Measurements from ENCODE around the gene NRG3. TPM values are rescaled to one million over a fixed set of nuclear protein-coding genes. Genes with fewer than 3 reads are reported as not detected.

The NRG3 gene
- total RNA-seq, 6 donors from 2014 or later = 0.44 to 2.7 (median 1.5) TPM; not detected in 1

DNA sequence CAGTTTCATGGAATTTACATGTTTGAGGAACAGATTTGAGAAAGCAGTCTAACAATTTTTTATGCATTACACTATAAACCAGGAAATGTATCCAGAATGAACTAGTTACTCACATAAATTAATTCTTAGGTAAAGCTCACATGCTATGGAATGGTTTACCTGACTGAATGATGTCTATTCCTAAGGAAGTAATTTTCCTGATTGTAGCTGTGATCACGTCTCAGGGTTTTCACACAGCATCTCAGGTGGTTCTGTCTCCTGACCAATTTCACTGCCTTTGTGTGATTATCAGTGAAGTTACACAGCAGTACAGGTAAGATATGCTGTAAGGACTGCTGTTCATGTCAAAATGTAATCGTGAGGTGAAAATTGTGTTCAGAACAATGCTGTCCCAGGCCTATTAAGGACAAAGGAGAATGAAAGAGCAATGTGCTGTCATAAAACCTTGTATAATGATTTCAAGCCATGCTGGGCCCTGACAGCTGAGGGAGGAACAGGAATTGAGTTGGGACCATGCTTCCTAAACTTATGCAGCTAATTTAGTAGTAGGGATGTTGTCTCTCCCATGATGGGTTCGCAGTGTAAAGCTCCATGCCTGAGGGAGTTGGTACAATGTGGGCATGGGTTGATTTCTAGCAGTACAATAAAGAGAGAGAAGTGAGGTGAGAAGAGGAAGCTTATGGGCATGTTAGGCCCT is 631.8 kb downstream of the NRG3 start:
- TF ChIP-seq, protein P1, sequence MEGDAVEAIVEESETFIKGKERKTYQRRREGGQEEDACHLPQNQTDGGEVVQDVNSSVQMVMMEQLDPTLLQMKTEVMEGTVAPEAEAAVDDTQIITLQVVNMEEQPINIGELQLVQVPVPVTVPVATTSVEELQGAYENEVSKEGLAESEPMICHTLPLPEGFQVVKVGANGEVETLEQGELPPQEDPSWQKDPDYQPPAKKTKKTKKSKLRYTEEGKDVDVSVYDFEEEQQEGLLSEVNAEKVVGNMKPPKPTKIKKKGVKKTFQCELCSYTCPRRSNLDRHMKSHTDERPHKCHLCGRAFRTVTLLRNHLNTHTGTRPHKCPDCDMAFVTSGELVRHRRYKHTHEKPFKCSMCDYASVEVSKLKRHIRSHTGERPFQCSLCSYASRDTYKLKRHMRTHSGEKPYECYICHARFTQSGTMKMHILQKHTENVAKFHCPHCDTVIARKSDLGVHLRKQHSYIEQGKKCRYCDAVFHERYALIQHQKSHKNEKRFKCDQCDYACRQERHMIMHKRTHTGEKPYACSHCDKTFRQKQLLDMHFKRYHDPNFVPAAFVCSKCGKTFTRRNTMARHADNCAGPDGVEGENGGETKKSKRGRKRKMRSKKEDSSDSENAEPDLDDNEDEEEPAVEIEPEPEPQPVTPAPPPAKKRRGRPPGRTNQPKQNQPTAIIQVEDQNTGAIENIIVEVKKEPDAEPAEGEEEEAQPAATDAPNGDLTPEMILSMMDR (IDR thresholded peaks at IDR 0.05) = no peak
- 87 to 90% methylated on average over 3 of the region's 3 CpGs for WGBS, 2 donors

DNA sequence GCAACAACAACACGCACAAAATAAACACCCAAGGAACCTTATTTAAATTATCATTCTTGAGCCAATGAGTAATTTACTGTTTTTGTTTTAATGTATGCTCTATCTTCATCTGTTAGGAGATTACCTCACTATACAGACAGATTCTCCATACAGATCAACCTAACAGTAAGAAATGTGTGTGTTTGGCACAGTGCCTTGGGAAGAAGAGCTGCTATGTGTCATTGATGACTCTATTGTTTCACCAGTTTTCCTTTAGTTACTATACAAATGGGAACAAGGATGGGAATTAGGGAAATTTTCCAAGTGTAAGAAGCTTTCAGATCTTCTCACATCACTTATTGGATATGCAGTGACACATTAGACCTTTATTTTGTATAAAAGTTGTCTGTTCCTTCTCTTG is 640.3 kb downstream of the NRG3 start:
- Histone ChIP-seq H3K27me3 (no peaks in the 10 kb centered on the region), H3K9me3 (no peaks in the 10 kb centered on the region), H3K27ac (no peak overlapping the region), H3K36me3 (no peaks in the 10 kb centered on the region), H3K4me1 (no peaks in the 10 kb centered on the region), H3K4me3 (no peak overlapping the region)
- WGBS, 2 donors = 79% methylated on average over 1 of the region's 1 CpG
- ATAC-seq (ENCODE audit: low FRiP score in 2 of 2) = no peak
- TF ChIP-seq, protein P1 (IDR thresholded peaks at IDR 0.05) = no peak
- TF ChIP-seq POLR2A (IDR thresholded peaks at IDR 0.05) (no peak), EP300 (IDR thresholded peaks at IDR 0.05) (no peak), POLR2AphosphoS5 (IDR thresholded peaks at IDR 0.05) (no peak)
- no peak for DNase-seq

More for the DNA sequence above, 631.8 kb downstream of the NRG3 start:
- DNase-seq (no peak), ATAC-seq (ENCODE audit: low FRiP score in 2 of 2) (no peak)
- Histone ChIP-seq H3K27me3 (no peaks in the 10 kb centered on the region), H3K27ac (no peak overlapping the region), H3K4me3 (no peak overlapping the region), H3K4me1 (no peaks in the 10 kb centered on the region), H3K9me3 (no peaks in the 10 kb centered on the region), H3K36me3 (no peaks in the 10 kb centered on the region)

DNA sequence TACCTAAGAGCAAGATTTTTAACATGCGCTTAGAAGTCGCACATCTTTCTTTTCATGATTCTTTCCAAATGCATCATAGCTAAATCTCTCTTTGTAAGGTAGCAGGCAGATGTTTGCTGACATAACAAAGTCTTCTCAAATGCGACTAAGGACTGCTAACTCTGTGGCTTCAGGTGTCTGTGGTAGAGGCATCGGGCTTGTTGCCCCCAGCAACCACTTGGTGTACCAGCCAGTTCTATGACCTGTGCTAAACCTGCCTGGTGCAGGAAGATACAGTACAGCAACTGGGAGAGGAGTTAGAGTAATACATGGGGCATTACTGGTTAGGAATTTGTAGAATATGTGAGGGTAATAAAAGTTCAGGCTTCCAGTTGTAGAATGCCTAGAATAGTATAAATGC is 654.1 kb downstream of the NRG3 start:
- Histone ChIP-seq H3K27me3 (no peaks in the 10 kb centered on the region), H3K4me3 (no peak overlapping the region), H3K36me3 (no peaks in the 10 kb centered on the region), H3K27ac (no peak overlapping the region), H3K4me1 (no peaks in the 10 kb centered on the region), H3K9me3 (no peaks in the 10 kb centered on the region)
- TF ChIP-seq EP300 (IDR thresholded peaks at IDR 0.05) (no peak), POLR2AphosphoS5 (IDR thresholded peaks at IDR 0.05) (no peak), POLR2A (IDR thresholded peaks at IDR 0.05) (no peak)
- TF ChIP-seq, protein P1 (IDR thresholded peaks at IDR 0.05) = no peak
- DNase-seq = no peak
- ATAC-seq (ENCODE audit: low FRiP score in 2 of 2) = no peak
- WGBS, 2 donors = 68 to 73% methylated on average over 4 of the region's 4 CpGs

DNA sequence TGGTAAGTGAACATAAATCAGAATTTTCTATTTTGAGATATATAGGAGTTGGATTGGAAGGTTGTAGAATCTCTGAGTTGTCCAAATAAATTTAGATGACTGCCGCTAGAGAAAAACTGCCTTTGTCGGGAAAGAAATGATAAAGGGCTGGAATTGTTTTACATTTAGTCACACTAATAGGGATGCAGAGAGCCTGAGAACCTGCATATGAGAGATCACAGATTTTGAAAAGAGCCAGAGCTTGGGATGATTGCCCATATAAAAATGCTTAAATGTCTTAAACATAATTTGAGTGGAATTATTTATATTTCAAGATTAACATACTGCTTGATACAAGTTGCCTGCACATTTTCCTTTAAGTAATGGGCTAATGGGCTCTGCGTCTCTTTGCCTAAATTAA is 660.5 kb downstream of the NRG3 start:
- H3K4me1 ChIP-seq = no peaks in the 10 kb centered on the region
- 84 to 86% methylated on average over 3 of the region's 3 CpGs for WGBS, 2 donors
- no peaks in the 10 kb centered on the region for H3K9me3 ChIP-seq
- TF ChIP-seq EP300 (IDR thresholded peaks at IDR 0.05) (no peak), POLR2AphosphoS5 (IDR thresholded peaks at IDR 0.05) (no peak), POLR2A (IDR thresholded peaks at IDR 0.05) (no peak)
- TF ChIP-seq, protein P1 (IDR thresholded peaks at IDR 0.05) = no peak
- H3K27me3 ChIP-seq = no peaks in the 10 kb centered on the region
- H3K4me3 ChIP-seq = no peak overlapping the region
- no peaks in the 10 kb centered on the region for H3K36me3 ChIP-seq
- DNase-seq = no peak
- no peak overlapping the region for H3K27ac ChIP-seq
- ATAC-seq (ENCODE audit: low FRiP score in 2 of 2) = no peak

DNA sequence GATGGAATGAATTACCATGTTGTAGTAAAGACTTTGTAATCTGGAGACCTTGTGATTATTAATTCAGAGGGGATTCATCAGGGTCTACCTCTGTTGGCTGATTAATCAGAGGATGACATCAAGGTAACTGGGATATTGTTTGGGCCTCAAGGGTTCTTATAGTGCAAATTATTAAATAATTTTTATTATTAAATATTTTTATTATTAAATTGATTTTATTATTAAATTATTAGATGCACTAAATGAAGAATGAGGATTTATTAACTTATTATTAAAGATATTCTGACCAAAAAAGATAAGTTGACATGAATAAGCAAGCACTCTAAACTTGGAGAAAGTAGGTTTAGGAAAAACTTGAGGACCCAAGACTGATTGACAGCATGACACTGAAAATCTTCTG is 661.7 kb downstream of the NRG3 start:
- Histone ChIP-seq H3K27ac (no peak overlapping the region), H3K9me3 (no peaks in the 10 kb centered on the region), H3K36me3 (no peaks in the 10 kb centered on the region), H3K4me1 (no peaks in the 10 kb centered on the region), H3K4me3 (no peak overlapping the region), H3K27me3 (no peaks in the 10 kb centered on the region)
- no peak for TF ChIP-seq POLR2AphosphoS5 (IDR thresholded peaks at IDR 0.05)
- no peak for ATAC-seq (ENCODE audit: low FRiP score in 2 of 2)
- no peak for DNase-seq

Measured in upper lobe of left lung (tissue), 6 donors.